Measurements from ENCODE around the gene EID2. TPM values are rescaled to one million over a fixed set of nuclear protein-coding genes. Genes with fewer than 3 reads are reported as not detected.

The EID2 gene
- total RNA-seq, 1 experiment from 2014 or later = 26.3 TPM

DNA sequence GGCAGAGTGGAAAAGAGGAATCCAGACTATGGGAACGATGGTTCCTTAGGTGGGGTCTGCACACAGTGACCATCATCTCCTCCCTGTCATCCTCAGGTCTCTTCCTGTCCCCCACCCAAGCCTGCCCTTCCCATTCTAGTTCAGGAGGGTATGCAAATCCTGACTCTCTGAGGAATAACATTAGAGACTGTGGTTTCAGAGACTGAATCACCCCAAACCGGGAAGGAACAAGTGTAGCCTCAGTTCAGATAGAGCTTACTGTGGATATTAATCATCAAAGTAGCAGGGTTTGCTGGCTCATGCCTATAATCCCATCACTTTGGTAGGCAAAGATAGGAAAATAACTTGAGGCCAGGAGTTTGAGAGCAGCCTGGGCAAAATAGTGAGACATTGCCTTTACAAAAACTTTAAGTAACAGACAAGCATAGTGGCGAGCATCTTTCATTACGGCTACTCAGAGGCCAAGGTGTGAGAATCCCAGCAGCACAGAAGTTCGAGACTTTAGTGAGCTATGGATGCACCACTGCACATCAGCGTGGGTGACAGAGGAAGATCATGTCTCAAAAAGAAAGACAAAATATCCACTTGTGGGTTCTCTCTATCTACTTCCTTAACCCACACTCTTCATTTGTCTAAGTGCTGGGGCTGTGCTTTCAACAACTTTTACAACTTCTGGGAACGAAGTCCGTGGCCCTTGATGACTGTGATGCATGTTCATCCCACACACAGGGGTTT, 43.1 kb upstream of the EID2 start:
- Mint-ChIP-seq H3K27ac (ENCODE audit: unreplicated experiment) (no peak overlapping the region), H3K36me3 (ENCODE audit: insufficient read depth, unreplicated experiment) (no peaks in the 10 kb centered on the region), H3K9me3 (ENCODE audit: unreplicated experiment) (peaks cover 11% of the 10 kb centered on the region), H3K4me1 (ENCODE audit: low read depth, unreplicated experiment) (no peaks in the 10 kb centered on the region), H3K4me3 (ENCODE audit: unreplicated experiment) (no peak overlapping the region), H3K27me3 (ENCODE audit: insufficient read depth, unreplicated experiment) (peaks cover 13% of the 10 kb centered on the region)
- TF ChIP-seq, protein P1, sequence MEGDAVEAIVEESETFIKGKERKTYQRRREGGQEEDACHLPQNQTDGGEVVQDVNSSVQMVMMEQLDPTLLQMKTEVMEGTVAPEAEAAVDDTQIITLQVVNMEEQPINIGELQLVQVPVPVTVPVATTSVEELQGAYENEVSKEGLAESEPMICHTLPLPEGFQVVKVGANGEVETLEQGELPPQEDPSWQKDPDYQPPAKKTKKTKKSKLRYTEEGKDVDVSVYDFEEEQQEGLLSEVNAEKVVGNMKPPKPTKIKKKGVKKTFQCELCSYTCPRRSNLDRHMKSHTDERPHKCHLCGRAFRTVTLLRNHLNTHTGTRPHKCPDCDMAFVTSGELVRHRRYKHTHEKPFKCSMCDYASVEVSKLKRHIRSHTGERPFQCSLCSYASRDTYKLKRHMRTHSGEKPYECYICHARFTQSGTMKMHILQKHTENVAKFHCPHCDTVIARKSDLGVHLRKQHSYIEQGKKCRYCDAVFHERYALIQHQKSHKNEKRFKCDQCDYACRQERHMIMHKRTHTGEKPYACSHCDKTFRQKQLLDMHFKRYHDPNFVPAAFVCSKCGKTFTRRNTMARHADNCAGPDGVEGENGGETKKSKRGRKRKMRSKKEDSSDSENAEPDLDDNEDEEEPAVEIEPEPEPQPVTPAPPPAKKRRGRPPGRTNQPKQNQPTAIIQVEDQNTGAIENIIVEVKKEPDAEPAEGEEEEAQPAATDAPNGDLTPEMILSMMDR (IDR thresholded peaks at IDR 0.05; ENCODE audit: insufficient read depth in 1 of 2, low read depth in 1 of 2, low read length in 1 of 2, severe bottlenecking in 1 of 2, unreplicated experiment in 1 of 2) = no peak
- ChIA-PET POLR2A (no interaction called here), CTCF (no interaction called here)
- no peak for DNase-seq
- BruUV-seq (replicated peaks) = no TSS peak
- Histone ChIP-seq H3K36me3 (ENCODE audit: control insufficient read depth, insufficient read depth, low read length) (no peaks in the 10 kb centered on the region), H3K4me3 (ENCODE audit: low read depth, low read length) (no peak overlapping the region), H3K27me3 (replicated peaks; ENCODE audit: control insufficient read depth, insufficient read depth, low read length) (no peaks in the 10 kb centered on the region; the same call in 1 of the 2 replicates), H3K4me1 (peaks cover 9% of the 10 kb centered on the region; the same call in 1 of the 2 replicates), H3K9me3 (peaks cover 9% of the 10 kb centered on the region; the same call in 1 of the 2 replicates)
- intact Hi-C loops (cut with micrococcal nuclease; ENCODE audit: unreplicated experiment) = no loop called here

DNA sequence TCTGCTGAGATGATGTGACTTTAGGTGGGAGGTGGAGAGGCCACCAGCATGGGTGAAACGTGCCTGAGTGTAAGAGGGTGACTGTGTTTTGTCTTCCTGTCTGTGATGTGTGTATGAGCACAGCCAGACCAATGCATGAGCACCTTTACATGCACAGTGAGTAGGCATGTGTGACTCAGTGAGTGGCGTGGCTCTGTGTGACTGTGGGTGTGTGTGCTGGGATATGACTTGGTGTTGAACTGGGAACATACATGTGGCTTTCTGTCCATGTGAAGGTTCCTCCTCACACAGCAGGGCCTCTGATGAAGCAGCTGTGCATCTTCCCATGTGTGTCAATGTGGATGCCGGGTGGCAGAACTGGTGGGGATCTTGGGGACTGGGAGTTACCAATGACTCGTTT, 42.5 kb upstream of the EID2 start:
- CTCF ChIA-PET = no interaction called here
- Mint-ChIP-seq H3K27me3 (ENCODE audit: insufficient read depth, unreplicated experiment) (peaks cover 17% of the 10 kb centered on the region), H3K36me3 (ENCODE audit: insufficient read depth, unreplicated experiment) (no peaks in the 10 kb centered on the region), H3K4me1 (ENCODE audit: low read depth, unreplicated experiment) (no peaks in the 10 kb centered on the region), H3K27ac (ENCODE audit: unreplicated experiment) (no peak overlapping the region), H3K9me3 (ENCODE audit: unreplicated experiment) (peaks cover 11% of the 10 kb centered on the region), H3K4me3 (ENCODE audit: unreplicated experiment) (no peak overlapping the region)
- intact Hi-C loops (cut with micrococcal nuclease; ENCODE audit: unreplicated experiment) = no loop called here
- no peaks in the 10 kb centered on the region for H3K36me3 ChIP-seq (ENCODE audit: control insufficient read depth, insufficient read depth, low read length)
- TF ChIP-seq, protein P1 (IDR thresholded peaks at IDR 0.05; ENCODE audit: insufficient read depth in 1 of 2, low read depth in 1 of 2, low read length in 1 of 2, severe bottlenecking in 1 of 2, unreplicated experiment in 1 of 2) = no peak
- POLR2A ChIA-PET = no interaction called here
- BruUV-seq (replicated peaks) = no TSS peak
- no peaks in the 10 kb centered on the region; the same call in 1 of the 2 replicates for H3K27me3 ChIP-seq (replicated peaks; ENCODE audit: control insufficient read depth, insufficient read depth, low read length)
- H3K4me1 ChIP-seq = peaks cover 3% of the 10 kb centered on the region; the same call in 1 of the 2 replicates
- H3K4me3 ChIP-seq (ENCODE audit: low read depth, low read length) = no peak overlapping the region
- peaks cover 9% of the 10 kb centered on the region; the same call in 1 of the 2 replicates for H3K9me3 ChIP-seq
- DNase-seq = no peak

DNA sequence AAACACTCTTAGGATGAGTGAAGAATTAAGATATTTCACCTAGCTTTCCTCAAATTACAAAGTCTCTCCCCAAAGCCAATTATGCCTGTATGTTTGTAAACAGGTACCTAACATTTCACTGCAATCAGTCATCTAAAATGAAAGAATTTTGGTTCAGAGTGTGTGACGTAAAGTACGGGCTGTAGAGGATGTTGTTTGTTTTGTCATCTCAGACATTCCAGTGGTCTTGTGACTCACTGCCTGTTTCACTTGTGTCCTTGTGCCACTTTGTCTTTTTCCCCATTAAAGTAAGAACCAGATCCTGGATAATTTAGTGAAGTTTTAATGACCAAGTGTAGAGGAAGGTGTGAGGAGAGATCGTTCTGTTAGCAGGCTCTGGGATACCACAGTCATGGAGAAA, 28.6 kb upstream of the EID2 start:
- Histone ChIP-seq H3K4me1 (no peaks in the 10 kb centered on the region), H3K9me3 (0 out of 2 replicates have a peak, but pooled peaks cover 3% of the 10 kb centered on the region), H3K36me3 (ENCODE audit: control insufficient read depth, insufficient read depth, low read length) (no peaks in the 10 kb centered on the region), H3K27me3 (replicated peaks; ENCODE audit: control insufficient read depth, insufficient read depth, low read length) (no peaks in the 10 kb centered on the region; the same call in 1 of the 2 replicates), H3K4me3 (ENCODE audit: low read depth, low read length) (no peak overlapping the region)
- H3K9me3 Mint-ChIP-seq (ENCODE audit: unreplicated experiment) = peaks cover 13% of the 10 kb centered on the region
- peaks cover 5% of the 10 kb centered on the region for H3K27me3 Mint-ChIP-seq (ENCODE audit: insufficient read depth, unreplicated experiment)
- no peak overlapping the region for H3K27ac Mint-ChIP-seq (ENCODE audit: unreplicated experiment)
- TF ChIP-seq, protein P1 (IDR thresholded peaks at IDR 0.05; ENCODE audit: insufficient read depth in 1 of 2, low read depth in 1 of 2, low read length in 1 of 2, severe bottlenecking in 1 of 2, unreplicated experiment in 1 of 2) = no peak
- BruUV-seq (replicated peaks) = no TSS peak
- H3K4me3 Mint-ChIP-seq (ENCODE audit: unreplicated experiment) = no peak overlapping the region
- intact Hi-C loops (cut with micrococcal nuclease; ENCODE audit: unreplicated experiment) = no loop called here
- CTCF ChIA-PET = no interaction called here
- no peaks in the 10 kb centered on the region for H3K36me3 Mint-ChIP-seq (ENCODE audit: insufficient read depth, unreplicated experiment)
- POLR2A ChIA-PET = no interaction called here
- DNase-seq = no peak
- peaks cover 8% of the 10 kb centered on the region for H3K4me1 Mint-ChIP-seq (ENCODE audit: low read depth, unreplicated experiment)

All from Caco-2 (cell line).